Neural cell (in vitro differentiated cells): ENCODE data around the gene ANKRD49. TPM values are rescaled to one million over a fixed set of nuclear protein-coding genes. Genes with fewer than 3 reads are reported as not detected.

Experiments
- H2AFZ ChIP-seq: fragments of 200-600, 300-800 bp; sonication (generic), shearing (Covaris generic); 2 replicates; pipeline ENCODE4 v1.6.0; 2014; ENCODE audit warnings: low read depth, mild to moderate bottlenecking, antibody characterized with exemption, low read length, moderate library complexity
- H3F3A ChIP-seq: fragments of 200-600 bp; shearing (Covaris generic); 2 replicates; pipeline ENCODE4 v1.6.1; 2016; ENCODE audit warnings: mild to moderate bottlenecking, moderate library complexity, mixed read lengths, antibody characterized with exemption, low read length; ENCODE audit not compliant: insufficient read depth, poor library complexity, severe bottlenecking
- H3K27ac ChIP-seq: fragments of 200-600, 300-800 bp; sonication (generic), shearing (Covaris generic); 2 replicates; pipeline ENCODE4 v1.5.1; 2014; ENCODE audit warnings: mild to moderate bottlenecking, low read length, moderate library complexity
- H3K27me3 ChIP-seq: fragments of 300-800, 200-600 bp; sonication (generic), shearing (Covaris generic); 2 replicates; pipeline ENCODE4 v1.6.0; 2014; ENCODE audit warnings: mild to moderate bottlenecking, low read depth, low read length, moderate library complexity; ENCODE audit not compliant: insufficient read depth
- H3K36me3 ChIP-seq: fragments of 300-800, 200-600 bp; sonication (generic), shearing (Covaris generic); 2 replicates; pipeline ENCODE4 v1.5.1; 2014; ENCODE audit warnings: mild to moderate bottlenecking, antibody characterized with exemption, low read length, moderate library complexity; ENCODE audit not compliant: insufficient read depth
- H3K4me2 ChIP-seq: fragments of 300-800, 200-600 bp; sonication (generic), shearing (Covaris generic); 2 replicates; pipeline ENCODE4 v1.6.0; 2014; ENCODE audit warnings: mild to moderate bottlenecking, low read length
- H3K4me3 ChIP-seq: fragments of 300-800, 200-600 bp; sonication (generic), shearing (Covaris generic); 2 replicates; pipeline ENCODE4 v1.5.1; 2014; ENCODE audit warnings: mild to moderate bottlenecking, low read length, moderate library complexity
- H3K79me2 ChIP-seq: fragments of 200-600 bp; shearing (Covaris generic); replicated peaks from 2 replicates; pipeline ENCODE4 v1.6.0; 2014; ENCODE audit warnings: mild to moderate bottlenecking, low read length, moderate library complexity; ENCODE audit not compliant: insufficient read depth
- H3K9ac ChIP-seq: fragments of 300-800, 200-600 bp; sonication (generic), shearing (Covaris generic); 2 replicates; pipeline ENCODE4 v1.6.1; 2016; ENCODE audit warnings: mild to moderate bottlenecking, low read length, mixed read lengths
- H3K9me2 ChIP-seq: fragments of 200-600 bp; shearing (Covaris generic); 2 replicates; pipeline ENCODE4 v1.6.1; 2016; ENCODE audit warnings: mild to moderate bottlenecking, low read length, mixed read lengths; ENCODE audit not compliant: insufficient read depth
- H3K9me3 ChIP-seq: fragments of 200-600, 300-800 bp; sonication (generic), shearing (Covaris generic); 2 replicates; pipeline ENCODE4 v1.6.1; 2016; ENCODE audit warnings: mild to moderate bottlenecking, mixed run types, low read length, moderate library complexity, mixed read lengths
- H4K20me1 ChIP-seq: fragments of 200-600 bp; shearing (Covaris generic); 2 replicates; pipeline ENCODE4 v1.6.1; 2016; ENCODE audit warnings: mild to moderate bottlenecking, mixed run types; ENCODE audit not compliant: insufficient read depth
- EP300 ChIP-seq: fragments of 450-650 bp; conservative IDR thresholded peaks from 2 replicates; pipeline ENCODE4 v1.6.1; 2014; ENCODE audit warnings: antibody characterized with exemption, mild to moderate bottlenecking, moderate library complexity; ENCODE audit not compliant: poor library complexity, severe bottlenecking
- EZH2 ChIP-seq: fragments of 200-600, 300-800 bp; shearing (Covaris generic), sonication (generic); IDR thresholded peaks from 2 replicates; pipeline ENCODE4 v1.6.1; 2014; ENCODE audit warnings: antibody characterized with exemption, low read length, borderline replicate concordance, mild to moderate bottlenecking; ENCODE audit not compliant: insufficient read depth, poor library complexity, severe bottlenecking
- MXI1 ChIP-seq: fragments of 450-650 bp; conservative IDR thresholded peaks from 2 replicates; pipeline ENCODE4 v1.6.1; 2014; ENCODE audit warnings: antibody characterized with exemption, mild to moderate bottlenecking; ENCODE audit not compliant: poor library complexity, severe bottlenecking
- POLR2AphosphoS5 ChIP-seq: IDR thresholded peaks from 2 replicates; pipeline ENCODE4 v1.6.1; 2012
- RAD21 ChIP-seq: fragments of 450-650 bp; conservative IDR thresholded peaks from 2 replicates; pipeline ENCODE4 v1.6.1; 2014; ENCODE audit warnings: antibody characterized with exemption, mild to moderate bottlenecking, moderate library complexity
- SMC3 ChIP-seq: fragments of 450-650 bp; conservative IDR thresholded peaks from 2 replicates; pipeline ENCODE4 v1.6.1; 2014; ENCODE audit warnings: antibody characterized with exemption, mild to moderate bottlenecking, moderate library complexity; ENCODE audit not compliant: poor library complexity
- TAF1 ChIP-seq: IDR thresholded peaks from 2 replicates; pipeline ENCODE4 v1.6.1; 2012; ENCODE audit warnings: low read depth
- polyA minus RNA-seq: library from RNA; depleted of rRNA, polyadenylated mRNA; stranded (reverse); fragments of >200 nt; gene quantifications from 2 replicates; pipeline ENCODE4 v1.2.3, GENCODE V29; 2014
- polyA plus RNA-seq: library from polyadenylated mRNA; depleted of rRNA; stranded (reverse); fragments of >200 nt; gene quantifications from 2 replicates; pipeline ENCODE4 v1.2.3, GENCODE V29; 2014
- TF ChIP-seq, protein P1 (sequence below): IDR thresholded peaks from 2 replicates; pipeline ENCODE4 v1.6.1; 2012; ENCODE audit warnings: borderline replicate concordance
- TF ChIP-seq, protein P2 (sequence below): fragments of 450-650 bp; IDR thresholded peaks from 2 replicates; pipeline ENCODE4 v1.5.1; 2014; ENCODE audit warnings: antibody characterized with exemption, mild to moderate bottlenecking, moderate library complexity; ENCODE audit not compliant: poor library complexity, severe bottlenecking

The ANKRD49 gene, protein sequence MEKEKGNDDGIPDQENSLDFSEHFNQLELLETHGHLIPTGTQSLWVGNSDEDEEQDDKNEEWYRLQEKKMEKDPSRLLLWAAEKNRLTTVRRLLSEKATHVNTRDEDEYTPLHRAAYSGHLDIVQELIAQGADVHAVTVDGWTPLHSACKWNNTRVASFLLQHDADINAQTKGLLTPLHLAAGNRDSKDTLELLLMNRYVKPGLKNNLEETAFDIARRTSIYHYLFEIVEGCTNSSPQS
- polyA plus RNA-seq (49.2 and 54.6 TPM in 2 replicates), polyA minus RNA-seq (30.9 and 32.6 TPM in 2 replicates)

DNA sequence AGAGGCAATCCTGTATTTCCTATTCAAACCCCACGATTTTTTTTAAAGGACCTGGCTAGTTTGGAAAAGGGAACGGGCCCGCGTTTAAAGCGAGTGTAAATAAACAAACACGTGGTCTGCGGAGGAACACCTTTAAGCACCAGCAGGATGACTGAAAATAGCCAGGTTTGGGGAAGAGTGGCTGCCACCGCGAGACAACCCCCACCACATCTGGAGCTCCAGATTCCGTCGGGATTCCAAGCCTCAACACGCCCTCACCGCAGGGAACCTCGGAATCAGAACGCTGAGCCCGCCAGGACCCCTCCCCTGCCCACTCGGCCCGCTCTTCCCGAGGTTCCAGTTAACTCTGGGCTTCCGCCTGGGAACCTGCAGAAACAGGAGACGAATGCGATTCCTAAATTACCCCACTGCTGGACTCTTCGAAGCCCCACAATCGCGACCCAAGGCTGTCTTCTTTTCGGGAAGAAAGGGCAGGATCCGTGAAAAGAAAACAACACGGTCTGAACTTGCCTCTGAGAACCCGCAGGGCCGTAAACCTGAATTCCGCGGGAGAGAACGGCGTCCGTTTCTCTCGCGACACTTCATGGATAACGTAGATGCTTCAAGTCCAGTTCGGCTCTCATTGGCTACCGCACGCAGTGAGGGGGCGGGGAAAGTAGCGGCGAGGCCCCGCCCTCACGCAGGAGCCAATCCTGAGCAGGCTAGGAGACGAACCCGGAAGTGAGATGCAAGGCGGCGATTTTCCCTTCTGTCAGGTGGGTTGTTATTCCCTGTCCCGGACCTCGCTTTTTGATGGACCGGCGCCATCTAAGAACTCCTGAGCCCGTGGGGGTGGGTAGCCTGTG is at the start of gene ANKRD49, which contains the start of gene MRE11:
TSS of gene ANKRD49 (plus strand) at position 704 of the 845 bp plus-strand sequence. CDS start 2,710 bp downstream, outside the sequence.
TSS of gene MRE11 (minus strand) at position 564 of the 845 bp plus-strand sequence. CDS start 1,043 bp downstream, outside the sequence.
- TF ChIP-seq RAD21 (peak; percentile 6), POLR2AphosphoS5 (peak; percentile 79), EZH2 (no peak), TAF1 (no peak), EP300 (peak; percentile 48), MXI1 (peak; percentile 97), SMC3 (peak; percentile 49)
- TF ChIP-seq, protein P1, sequence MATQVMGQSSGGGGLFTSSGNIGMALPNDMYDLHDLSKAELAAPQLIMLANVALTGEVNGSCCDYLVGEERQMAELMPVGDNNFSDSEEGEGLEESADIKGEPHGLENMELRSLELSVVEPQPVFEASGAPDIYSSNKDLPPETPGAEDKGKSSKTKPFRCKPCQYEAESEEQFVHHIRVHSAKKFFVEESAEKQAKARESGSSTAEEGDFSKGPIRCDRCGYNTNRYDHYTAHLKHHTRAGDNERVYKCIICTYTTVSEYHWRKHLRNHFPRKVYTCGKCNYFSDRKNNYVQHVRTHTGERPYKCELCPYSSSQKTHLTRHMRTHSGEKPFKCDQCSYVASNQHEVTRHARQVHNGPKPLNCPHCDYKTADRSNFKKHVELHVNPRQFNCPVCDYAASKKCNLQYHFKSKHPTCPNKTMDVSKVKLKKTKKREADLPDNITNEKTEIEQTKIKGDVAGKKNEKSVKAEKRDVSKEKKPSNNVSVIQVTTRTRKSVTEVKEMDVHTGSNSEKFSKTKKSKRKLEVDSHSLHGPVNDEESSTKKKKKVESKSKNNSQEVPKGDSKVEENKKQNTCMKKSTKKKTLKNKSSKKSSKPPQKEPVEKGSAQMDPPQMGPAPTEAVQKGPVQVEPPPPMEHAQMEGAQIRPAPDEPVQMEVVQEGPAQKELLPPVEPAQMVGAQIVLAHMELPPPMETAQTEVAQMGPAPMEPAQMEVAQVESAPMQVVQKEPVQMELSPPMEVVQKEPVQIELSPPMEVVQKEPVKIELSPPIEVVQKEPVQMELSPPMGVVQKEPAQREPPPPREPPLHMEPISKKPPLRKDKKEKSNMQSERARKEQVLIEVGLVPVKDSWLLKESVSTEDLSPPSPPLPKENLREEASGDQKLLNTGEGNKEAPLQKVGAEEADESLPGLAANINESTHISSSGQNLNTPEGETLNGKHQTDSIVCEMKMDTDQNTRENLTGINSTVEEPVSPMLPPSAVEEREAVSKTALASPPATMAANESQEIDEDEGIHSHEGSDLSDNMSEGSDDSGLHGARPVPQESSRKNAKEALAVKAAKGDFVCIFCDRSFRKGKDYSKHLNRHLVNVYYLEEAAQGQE: no peak
- TF ChIP-seq, protein P2, sequence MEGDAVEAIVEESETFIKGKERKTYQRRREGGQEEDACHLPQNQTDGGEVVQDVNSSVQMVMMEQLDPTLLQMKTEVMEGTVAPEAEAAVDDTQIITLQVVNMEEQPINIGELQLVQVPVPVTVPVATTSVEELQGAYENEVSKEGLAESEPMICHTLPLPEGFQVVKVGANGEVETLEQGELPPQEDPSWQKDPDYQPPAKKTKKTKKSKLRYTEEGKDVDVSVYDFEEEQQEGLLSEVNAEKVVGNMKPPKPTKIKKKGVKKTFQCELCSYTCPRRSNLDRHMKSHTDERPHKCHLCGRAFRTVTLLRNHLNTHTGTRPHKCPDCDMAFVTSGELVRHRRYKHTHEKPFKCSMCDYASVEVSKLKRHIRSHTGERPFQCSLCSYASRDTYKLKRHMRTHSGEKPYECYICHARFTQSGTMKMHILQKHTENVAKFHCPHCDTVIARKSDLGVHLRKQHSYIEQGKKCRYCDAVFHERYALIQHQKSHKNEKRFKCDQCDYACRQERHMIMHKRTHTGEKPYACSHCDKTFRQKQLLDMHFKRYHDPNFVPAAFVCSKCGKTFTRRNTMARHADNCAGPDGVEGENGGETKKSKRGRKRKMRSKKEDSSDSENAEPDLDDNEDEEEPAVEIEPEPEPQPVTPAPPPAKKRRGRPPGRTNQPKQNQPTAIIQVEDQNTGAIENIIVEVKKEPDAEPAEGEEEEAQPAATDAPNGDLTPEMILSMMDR: no peak
- Histone ChIP-seq H3K79me2 (peaks cover 9% of the 10 kb centered on the region), H4K20me1 (no peaks in the 10 kb centered on the region), H3K27ac (peak within 1 kb of the TSS; percentile 68), H3K9me3 (no peaks in the 10 kb centered on the region), H3K27me3 (no peaks in the 10 kb centered on the region), H3K4me2 (peak within 1 kb of the TSS; percentile 96), H3K36me3 (peaks cover 5% of the 10 kb centered on the region), H3K4me3 (peak within 1 kb of the TSS; percentile 83), H2AFZ (peak within 1 kb of the TSS; percentile 96), H3F3A (no peaks in the 10 kb centered on the region), H3K9me2 (no peaks in the 10 kb centered on the region), H3K9ac (peak within 1 kb of the TSS; percentile 76)

DNA sequence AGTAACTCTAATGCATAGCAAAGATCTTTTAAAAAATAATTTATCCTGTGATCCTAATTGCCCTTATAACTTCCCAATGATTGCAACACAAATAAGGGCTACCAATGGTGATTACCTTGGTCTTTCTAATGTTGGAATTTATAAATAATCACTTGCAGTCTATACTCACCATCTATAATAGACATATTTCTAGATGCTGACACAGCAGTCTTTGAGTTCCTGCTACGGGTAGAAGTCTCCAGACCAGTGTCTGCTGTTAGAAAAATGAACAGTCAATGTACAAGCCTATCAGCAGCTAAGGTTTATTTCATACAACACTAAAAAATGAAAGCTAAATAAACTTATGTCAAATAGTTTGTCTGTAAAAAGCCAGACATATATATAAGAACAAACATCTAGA is 48.1 kb upstream of the ANKRD49 start:
- TF ChIP-seq, protein P2: no peak
- TF ChIP-seq, protein P1: no peak
- TF ChIP-seq POLR2AphosphoS5 (no peak), EZH2 (no peak), TAF1 (no peak)
- no peaks in the 10 kb centered on the region for H3K79me2 ChIP-seq
- no peaks in the 10 kb centered on the region for H3K9me3 ChIP-seq
- no peak overlapping the region for H3K9ac ChIP-seq
- no peaks in the 10 kb centered on the region for H4K20me1 ChIP-seq
- no peak overlapping the region for H3K27ac ChIP-seq
- no peaks in the 10 kb centered on the region for H3F3A ChIP-seq
- no peak overlapping the region for H3K4me2 ChIP-seq
- no peaks in the 10 kb centered on the region for H3K27me3 ChIP-seq
- H2AFZ ChIP-seq: no peak overlapping the region
- no peak overlapping the region for H3K4me3 ChIP-seq
- no peaks in the 10 kb centered on the region for H3K36me3 ChIP-seq
- no peaks in the 10 kb centered on the region for H3K9me2 ChIP-seq
